Progenitor cell of endocrine pancreas (in vitro differentiated cells): ENCODE data around the gene PCDHGB2. TPM values are rescaled to one million over a fixed set of nuclear protein-coding genes. Genes with fewer than 3 reads are reported as not detected.
A peak's percentile ranks its signal among the peaks of the same experiment; 100 is the strongest.

Experiments
- DNase-seq: peaks from one replicate; pipeline ENCODE4 v3.0.0; 2021; ENCODE audit warnings: low spot score; ENCODE audit not compliant: unreplicated experiment
- H3K27ac Mint-ChIP-seq: 2 replicates; pipeline ENCODE4 v1.8.0; 2021; ENCODE audit warnings: mild to moderate bottlenecking, moderate library complexity, mixed read lengths
- H3K27me3 Mint-ChIP-seq: 2 replicates; pipeline ENCODE4 v1.8.0; 2021; ENCODE audit warnings: mixed read lengths
- H3K36me3 Mint-ChIP-seq: 2 replicates; pipeline ENCODE4 v1.8.0; 2022; ENCODE audit warnings: mixed read lengths; ENCODE audit not compliant: insufficient read depth
- H3K4me1 Mint-ChIP-seq: 2 replicates; pipeline ENCODE4 v1.8.0; 2021; ENCODE audit warnings: low read depth, mixed read lengths
- H3K4me3 Mint-ChIP-seq: 2 replicates; pipeline ENCODE4 v1.8.0; 2021; ENCODE audit warnings: low read depth, mild to moderate bottlenecking, moderate library complexity, mixed read lengths
- H3K9me3 Mint-ChIP-seq: 2 replicates; pipeline ENCODE4 v1.8.0; 2021; ENCODE audit warnings: low read depth, mixed read lengths
- CTCF ChIP-seq: fragments of 200-600 bp; sonication (generic); IDR thresholded peaks from one replicate; pipeline ENCODE4 v1.5.0; 2021; ENCODE audit warnings: antibody characterized with exemption, mild to moderate bottlenecking; ENCODE audit not compliant: unreplicated experiment
- total RNA-seq: library from RNA; stranded (reverse); gene quantifications from 2 replicates; pipeline ENCODE4 v1.2.1, GENCODE V29; 2021

The PCDHGB2 gene
- total RNA-seq, 1 donor from 2014 or later, result 0.89 TPM

GRCh38 chr5:141409598-141410306 lies 50.0 kb downstream of the PCDHGB2 start:
- Mint-ChIP-seq H3K9me3 (peaks cover 44% of the 10 kb centered on the region), H3K27me3 (no peaks in the 10 kb centered on the region), H3K27ac (peak overlapping the region; percentile 93), H3K36me3 (peaks cover 57% of the 10 kb centered on the region), H3K4me3 (no peak overlapping the region), H3K4me1 (peaks cover 2% of the 10 kb centered on the region)
- no peak for TF ChIP-seq CTCF
- DNase-seq, result no peak

GRCh38 chr5:141411575-141411974 lies 51.8 kb downstream of the PCDHGB2 start:
- Mint-ChIP-seq H3K4me1 (peaks cover 2% of the 10 kb centered on the region), H3K9me3 (peaks cover 48% of the 10 kb centered on the region), H3K27ac (no peak overlapping the region), H3K27me3 (no peaks in the 10 kb centered on the region), H3K36me3 (peaks cover 62% of the 10 kb centered on the region), H3K4me3 (no peak overlapping the region)
- TF ChIP-seq CTCF, result no peak
- no peak for DNase-seq

Other genes with a start within 250 kb of the PCDHGB2 start
- 4.4 and 4.6 TPM in 2 replicates for gene PCDHB4, start 238.2 kb upstream of the PCDHGB2 start, total RNA-seq
- 29.4 and 32.4 TPM in 2 replicates for gene PCDHB5, start 224.8 kb upstream of the PCDHGB2 start, total RNA-seq
- 2.4 and 2.7 TPM in 2 replicates for gene PCDHB6, start 209.9 kb upstream of the PCDHGB2 start, total RNA-seq
- 0.93 and 1.1 TPM in 2 replicates for gene PCDHB7, start 187.3 kb upstream of the PCDHGB2 start, total RNA-seq
- 2.0 and 2.8 TPM in 2 replicates for gene PCDHB8, start 182.2 kb upstream of the PCDHGB2 start, total RNA-seq
- 11.9 and 14.3 TPM in 2 replicates for gene PCDHB16, start 177.6 kb upstream of the PCDHGB2 start, total RNA-seq
- 7.5 and 8.0 TPM in 2 replicates for gene PCDHB9, start 172.8 kb upstream of the PCDHGB2 start, total RNA-seq
- 5.5 and 7.2 TPM in 2 replicates for gene PCDHB10, start 167.6 kb upstream of the PCDHGB2 start, total RNA-seq
- 4.7 and 5.9 TPM in 2 replicates for gene PCDHB11, start 160.4 kb upstream of the PCDHGB2 start, total RNA-seq
- 5.4 and 7.2 TPM in 2 replicates for gene PCDHB12, start 151.3 kb upstream of the PCDHGB2 start, total RNA-seq
- 6.8 and 7.4 TPM in 2 replicates for gene PCDHB13, start 146.1 kb upstream of the PCDHGB2 start, total RNA-seq
- 7.9 and 8.0 TPM in 2 replicates for gene PCDHB14, start 136.7 kb upstream of the PCDHGB2 start, total RNA-seq
- 8.3 and 9.5 TPM in 2 replicates for gene PCDHB15, start 114.6 kb upstream of the PCDHGB2 start, total RNA-seq
- 1.1 and 1.2 TPM in 2 replicates for gene SLC25A2, start 55.9 kb upstream of the PCDHGB2 start, total RNA-seq
- gene TAF7, start 39.2 kb upstream of the PCDHGB2 start, total RNA-seq, result 90.9 and 95.6 TPM in 2 replicates
- 1.1 and 1.3 TPM in 2 replicates for gene PCDHGA1, start 29.5 kb upstream of the PCDHGB2 start, total RNA-seq
- 0.72 and 1.1 TPM in 2 replicates for gene PCDHGA2, start 21.2 kb upstream of the PCDHGB2 start, total RNA-seq
- gene PCDHGA3, start 16.2 kb upstream of the PCDHGB2 start, total RNA-seq, result 0.80 and 0.81 TPM in 2 replicates
- gene PCDHGB1, start 9.9 kb upstream of the PCDHGB2 start, total RNA-seq, result 2.3 TPM in 2 replicates
- 0.96 and 1.2 TPM in 2 replicates for gene PCDHGA4, start 5.0 kb upstream of the PCDHGB2 start, total RNA-seq
- 0.69 and 0.71 TPM in 2 replicates for gene PCDHGA5, start 4.2 kb downstream of the PCDHGB2 start, total RNA-seq
- 0.60 and 0.73 TPM in 2 replicates for gene PCDHGB3, start 10.2 kb downstream of the PCDHGB2 start, total RNA-seq
- gene PCDHGA6, start 13.9 kb downstream of the PCDHGB2 start, total RNA-seq, result 0.60 and 0.80 TPM in 2 replicates
- gene PCDHGA7, start 22.7 kb downstream of the PCDHGB2 start, total RNA-seq, result 0.41 and 0.49 TPM in 2 replicates
- gene PCDHGB4, start 27.7 kb downstream of the PCDHGB2 start, total RNA-seq, result 16.1 and 17.0 TPM in 2 replicates
- gene PCDHGA8, start 32.6 kb downstream of the PCDHGB2 start, total RNA-seq, result 1.5 and 1.9 TPM in 2 replicates
- gene PCDHGB5, start 38.0 kb downstream of the PCDHGB2 start, total RNA-seq, result 4.0 and 4.2 TPM in 2 replicates
- gene PCDHGA9, start 42.8 kb downstream of the PCDHGB2 start, total RNA-seq, result 1.5 and 1.8 TPM in 2 replicates
- 23.1 and 24.0 TPM in 2 replicates for gene PCDHGB6, start 48.0 kb downstream of the PCDHGB2 start, total RNA-seq
- 14.3 and 14.6 TPM in 2 replicates for gene PCDHGA10, start 53.0 kb downstream of the PCDHGB2 start, total RNA-seq
- 6.0 and 8.0 TPM in 2 replicates for gene PCDHGB7, start 57.7 kb downstream of the PCDHGB2 start, total RNA-seq
- gene PCDHGA11, start 61.1 kb downstream of the PCDHGB2 start, total RNA-seq, result 3.1 and 3.3 TPM in 2 replicates
- 2.9 and 3.2 TPM in 2 replicates for gene PCDHGA12, start 70.5 kb downstream of the PCDHGB2 start, total RNA-seq
- gene PCDHGC3, start 116.0 kb downstream of the PCDHGB2 start, total RNA-seq, result 25.8 and 29.7 TPM in 2 replicates
- 3.0 and 3.8 TPM in 2 replicates for gene PCDHGC4, start 125.0 kb downstream of the PCDHGB2 start, total RNA-seq
- gene PCDHGC5, start 129.1 kb downstream of the PCDHGB2 start, total RNA-seq, result 1.2 and 1.3 TPM in 2 replicates